GM13977 (cell line): ENCODE data around the gene FAM168B.

Experiments
- DNase-seq: peaks from one replicate; pipeline ENCODE4 v3.0.0; 2012; ENCODE audit warnings: low spot score
- CTCF ChIP-seq: IDR thresholded peaks from 2 replicates; pipeline ENCODE4 v1.5.1; 2012; ENCODE audit warnings: mild to moderate bottlenecking, control low read depth; ENCODE audit not compliant: insufficient read depth; ENCODE audit errors: extremely low read depth, missing control alignments
- in situ Hi-C: fragments of 300-500 bp; cut with MboI; formaldehyde crosslinking; loops from one replicate; pipeline ENCODE4 v1.12.0; 2022; ENCODE audit warnings: low sequenced_read_pairs, low pct_unique_long_range_greater_than_20kb, mixed read lengths, inconsistent platforms; ENCODE audit not compliant: unreplicated experiment

FAM168B gene

GRCh38 chr2:131067465-131068125 lies 25.7 kb downstream of the FAM168B start:
- no peak for DNase-seq
- in situ Hi-C loops = no loop called here
- TF ChIP-seq CTCF = no peak

DNA sequence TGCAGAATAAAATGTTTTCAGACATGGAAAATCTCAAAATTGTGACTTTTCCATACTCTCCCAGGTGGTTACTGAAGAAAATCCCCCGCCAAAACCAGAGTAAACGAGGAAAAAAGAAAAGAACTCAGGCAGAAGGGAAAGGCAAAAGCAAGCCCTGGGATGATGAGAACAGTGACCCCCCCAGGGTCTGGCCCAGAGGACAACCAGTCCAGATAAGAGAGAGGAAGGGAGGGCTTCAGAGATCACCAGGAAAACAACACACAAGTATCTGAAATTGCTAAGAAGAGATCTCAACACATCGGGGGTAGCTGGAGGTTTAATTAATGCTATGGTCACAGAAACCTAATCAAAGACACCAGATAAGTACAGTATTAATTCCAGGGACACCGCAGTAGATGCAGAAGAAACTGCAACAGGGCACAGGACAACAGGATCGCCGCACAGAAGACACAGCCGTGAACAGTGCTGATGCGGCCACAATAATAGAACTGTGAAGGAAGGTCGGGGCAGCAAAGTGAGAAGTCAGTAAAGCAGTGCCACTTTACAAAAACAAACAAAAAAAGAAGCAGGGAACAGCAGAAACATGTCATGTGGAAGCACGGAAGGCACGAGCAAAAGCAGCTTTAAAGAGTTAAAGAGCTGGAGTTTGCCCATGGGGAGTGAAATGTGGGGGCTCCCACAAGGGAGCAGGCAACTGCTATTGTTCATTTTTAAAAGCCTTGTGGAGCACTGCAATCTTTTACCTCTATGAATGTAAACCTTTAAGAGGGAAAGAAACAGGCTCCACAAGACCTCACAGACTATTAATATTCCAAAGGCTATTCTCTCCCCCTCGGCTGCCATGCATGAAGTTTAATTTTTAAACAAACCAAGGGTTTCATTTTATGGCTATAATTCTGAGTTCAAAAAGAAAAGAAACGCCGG lies 28.4 kb downstream of the FAM168B start:
- TF ChIP-seq CTCF = no peak
- in situ Hi-C loops = no loop called here
- DNase-seq = no peak

DNA sequence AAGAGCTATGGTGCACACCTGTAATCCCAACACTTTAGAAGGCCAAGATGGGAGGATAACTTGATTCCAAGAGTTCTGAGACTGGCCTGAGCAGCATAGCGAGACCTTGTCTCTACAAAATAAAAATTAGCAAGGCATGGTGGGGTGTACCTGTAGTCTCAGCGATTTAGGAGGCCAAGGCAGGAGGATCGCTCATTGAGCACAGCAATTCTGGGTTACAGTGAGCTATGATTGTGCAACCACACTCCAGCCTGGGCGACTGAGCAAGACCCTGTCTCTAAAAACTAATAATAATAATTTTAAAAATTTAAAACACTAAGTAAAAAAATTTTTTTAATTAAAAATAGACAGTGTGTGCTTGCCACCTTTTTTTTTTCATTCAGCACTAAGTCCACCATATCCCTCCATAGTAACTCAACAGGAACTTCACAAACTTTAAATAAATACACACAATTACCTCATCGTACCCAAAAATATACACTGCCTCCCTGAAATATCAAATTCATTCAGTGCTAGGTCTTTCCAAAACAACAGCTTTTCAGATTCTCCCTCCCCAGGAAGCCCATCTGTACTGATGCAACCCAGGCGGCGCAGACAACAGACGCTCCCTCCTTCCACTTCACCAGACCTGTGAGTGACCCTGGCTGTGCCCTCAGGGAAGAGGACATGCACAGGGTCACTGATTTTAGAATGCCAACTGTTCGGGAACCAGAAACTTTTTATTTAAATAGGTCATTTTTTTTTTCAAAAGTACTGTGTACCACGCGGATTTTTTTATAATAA lies 29.6 kb downstream of the FAM168B start:
- in situ Hi-C loops = no loop called here
- no peak for TF ChIP-seq CTCF
- DNase-seq = no peak

GRCh38 chr2:131058920-131059319 lies 34.3 kb downstream of the FAM168B start:
- no peak for DNase-seq
- in situ Hi-C loops = no loop called here
- TF ChIP-seq CTCF = no peak

DNA sequence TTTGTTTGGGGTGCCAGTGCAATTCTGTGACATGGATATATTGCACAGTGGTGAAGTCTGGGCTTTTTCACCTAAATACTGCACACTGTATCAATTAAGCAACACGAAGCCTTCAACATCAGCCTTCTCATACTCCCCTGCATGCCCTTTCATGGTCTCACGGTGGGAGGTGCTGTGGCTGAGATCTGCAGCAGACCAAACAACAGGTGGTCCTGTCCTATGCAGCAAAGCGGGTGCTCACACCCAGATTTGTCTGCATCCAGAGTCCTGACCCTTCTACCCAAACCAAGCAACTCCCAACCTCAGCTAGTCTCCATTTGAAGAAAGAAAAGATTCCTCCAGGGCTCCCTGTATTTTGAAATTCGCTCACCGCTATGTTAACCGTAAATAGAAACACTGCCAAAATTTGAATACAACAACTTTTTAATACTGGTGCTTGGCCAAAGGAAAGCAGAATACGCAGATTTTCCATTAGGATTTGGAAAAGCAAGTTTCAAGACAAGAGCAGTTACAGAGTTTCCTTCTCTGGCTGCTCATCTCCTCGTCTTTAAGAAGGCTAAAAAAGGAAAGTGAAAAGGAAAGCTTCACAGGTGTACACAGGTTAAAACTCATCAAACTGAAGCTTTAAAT lies 34.9 kb downstream of the FAM168B start:
- in situ Hi-C loops = no loop called here
- DNase-seq = no peak
- no peak for TF ChIP-seq CTCF

DNA sequence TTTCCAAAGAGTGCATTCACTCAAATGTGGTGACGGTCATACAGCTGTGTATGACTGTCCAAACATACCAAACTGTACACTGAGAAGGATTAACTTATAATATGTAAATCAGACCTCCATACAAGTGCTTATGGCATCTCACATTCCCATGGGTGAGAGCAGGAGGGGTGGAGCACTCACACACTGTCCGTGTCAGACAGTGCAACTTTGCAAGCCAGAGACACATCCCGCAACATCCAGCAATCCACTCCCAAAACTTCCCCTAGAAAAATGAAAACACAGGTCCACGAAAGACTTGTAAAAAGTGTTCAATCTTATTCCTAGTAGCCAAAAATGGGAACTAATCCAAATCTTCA lies 36.4 kb downstream of the FAM168B start:
- in situ Hi-C loops = no loop called here
- DNase-seq = no peak
- TF ChIP-seq CTCF = no peak
